Measurements from ENCODE around the gene CCDC33.

The CCDC33 gene

DNA sequence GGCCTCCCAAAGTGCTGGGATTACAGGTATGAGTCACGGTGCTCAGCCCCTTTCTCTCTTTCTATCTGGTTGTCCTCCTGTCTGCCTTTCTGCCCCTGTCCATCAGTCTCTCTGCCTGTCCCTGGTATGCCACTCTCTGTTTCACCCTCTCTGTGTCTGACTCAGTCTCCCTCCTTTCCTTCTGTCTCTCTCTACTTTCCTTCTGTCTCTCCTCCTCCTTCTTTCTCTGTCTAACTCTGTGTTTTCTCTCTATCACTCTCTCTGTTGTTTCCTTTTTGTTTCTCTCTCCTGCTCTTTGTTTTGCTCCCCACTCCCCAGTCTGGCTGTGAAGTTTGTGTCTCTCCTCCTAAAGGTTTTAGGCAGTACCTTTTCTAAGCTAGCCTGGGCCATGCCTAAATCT lies 24.5 kb upstream of the CCDC33 start:
- TF ChIP-seq JUND (IDR thresholded peaks at IDR 0.05; ENCODE audit: low read depth), result no peak
- in situ Hi-C loops (cut with HindIII; ENCODE audit: low pct_unique_long_range_greater_than_20kb, low sequenced_read_pairs), result no loop called here
- DNase-seq (ENCODE audit: low read depth in 1 of 2, low spot score in 1 of 2), result no peak

DNA sequence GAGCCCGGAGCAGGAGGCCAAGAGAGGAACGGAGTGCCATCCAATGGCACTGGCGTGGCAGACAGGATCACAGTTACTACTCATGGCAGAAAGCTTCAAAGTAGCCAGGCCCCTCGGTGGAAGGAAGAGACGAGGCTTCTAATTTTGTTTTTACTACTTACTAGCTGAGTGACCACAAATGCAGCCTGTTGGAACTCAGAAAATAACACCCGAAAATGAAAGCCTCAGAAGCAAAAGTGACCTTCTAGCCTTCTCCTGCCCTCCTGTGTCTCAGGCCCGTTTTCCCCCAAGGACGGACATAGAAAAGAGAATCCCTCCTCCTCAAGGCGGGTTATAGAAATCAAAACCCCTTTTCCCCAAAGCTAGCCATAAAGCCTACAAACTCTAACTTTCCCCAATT lies 23.6 kb upstream of the CCDC33 start:
- in situ Hi-C loops (cut with HindIII; ENCODE audit: low pct_unique_long_range_greater_than_20kb, low sequenced_read_pairs), result no loop called here
- DNase-seq (ENCODE audit: low read depth in 1 of 2, low spot score in 1 of 2), result no peak
- TF ChIP-seq JUND (IDR thresholded peaks at IDR 0.05; ENCODE audit: low read depth), result no peak

DNA sequence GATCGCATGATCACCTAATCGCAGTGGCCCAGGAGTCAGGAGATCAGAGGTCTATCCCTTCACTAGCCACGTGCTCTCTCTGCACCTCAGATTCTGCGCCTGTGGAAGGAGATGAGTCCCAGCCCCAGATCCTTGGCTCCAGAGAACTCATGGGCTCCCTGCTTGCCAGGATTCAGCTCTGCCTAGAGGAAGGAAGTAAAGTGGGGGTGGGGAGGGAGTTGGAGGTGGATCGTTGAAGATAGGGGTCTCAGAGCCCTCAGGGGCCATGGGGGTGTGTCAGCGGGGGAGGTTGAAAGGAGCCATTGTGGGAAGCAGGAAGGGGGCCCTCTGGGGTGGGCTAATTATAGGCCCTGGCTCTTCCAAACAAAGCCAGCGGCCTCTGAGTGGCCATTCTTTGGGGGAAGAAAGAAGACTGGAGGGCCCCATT lies 22.3 kb upstream of the CCDC33 start:
- no peak for DNase-seq (ENCODE audit: low read depth in 1 of 2, low spot score in 1 of 2)
- TF ChIP-seq JUND (IDR thresholded peaks at IDR 0.05; ENCODE audit: low read depth), result no peak
- in situ Hi-C loops (cut with HindIII; ENCODE audit: low pct_unique_long_range_greater_than_20kb, low sequenced_read_pairs), result no loop called here

DNA sequence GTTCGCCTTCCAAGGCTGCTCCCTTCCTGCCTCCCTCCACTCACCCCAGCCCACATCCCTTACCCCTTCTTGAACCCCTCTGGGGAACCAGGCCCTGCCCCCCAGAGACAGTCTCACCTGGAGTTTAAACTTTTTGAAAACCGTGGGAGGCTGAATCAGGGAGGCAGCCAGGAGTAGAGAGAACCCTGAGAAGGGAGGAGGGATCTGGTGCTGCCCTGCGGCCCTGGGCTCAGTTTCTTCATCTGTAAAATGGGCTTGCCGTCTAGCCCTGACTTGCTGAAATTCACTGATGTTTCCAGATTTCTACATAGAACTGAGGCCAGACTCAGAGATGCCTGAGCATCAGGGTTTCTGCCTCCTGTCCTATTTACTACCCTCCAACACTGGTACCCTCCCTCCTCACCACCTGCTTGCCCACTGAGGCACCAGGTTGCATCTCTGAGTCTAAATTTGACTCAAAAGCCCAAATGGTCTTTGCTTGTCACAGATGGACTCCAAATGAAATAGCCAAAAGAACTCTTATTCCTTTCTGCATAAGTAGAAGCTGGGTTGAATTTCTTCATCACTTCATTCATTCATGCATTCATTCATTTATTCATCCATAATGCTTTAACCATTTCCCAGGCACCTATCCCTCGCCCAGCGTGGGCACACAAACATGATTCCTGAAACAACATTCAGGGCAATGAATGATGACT lies 21.7 kb upstream of the CCDC33 start:
- DNase-seq (ENCODE audit: low read depth in 1 of 2, low spot score in 1 of 2), result no peak
- in situ Hi-C loops (cut with HindIII; ENCODE audit: low pct_unique_long_range_greater_than_20kb, low sequenced_read_pairs), result no loop called here
- TF ChIP-seq JUND (IDR thresholded peaks at IDR 0.05; ENCODE audit: low read depth), result no peak

DNA sequence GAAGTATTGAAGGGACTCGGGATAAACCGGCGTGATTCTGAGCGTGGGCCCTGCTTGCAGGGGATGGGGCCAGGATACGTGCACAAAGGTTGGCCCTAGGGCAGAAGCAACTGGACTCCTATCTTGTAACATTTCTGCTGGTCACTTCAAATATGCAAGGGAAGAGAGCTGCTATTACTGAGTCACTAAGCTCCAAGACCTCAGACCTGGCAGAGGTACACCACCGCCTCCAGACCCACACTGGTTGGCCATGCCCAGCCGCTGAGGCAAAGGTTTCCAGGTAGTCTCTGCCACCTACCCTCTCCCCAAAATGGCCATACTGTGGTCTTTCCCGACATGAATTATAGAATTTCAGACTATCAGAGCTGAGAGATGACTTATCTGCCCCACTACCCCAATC lies 20.2 kb upstream of the CCDC33 start:
- no peak for DNase-seq (ENCODE audit: low read depth in 1 of 2, low spot score in 1 of 2)
- no peak for TF ChIP-seq JUND (IDR thresholded peaks at IDR 0.05; ENCODE audit: low read depth)
- in situ Hi-C loops (cut with HindIII; ENCODE audit: low pct_unique_long_range_greater_than_20kb, low sequenced_read_pairs), result no loop called here

DNA sequence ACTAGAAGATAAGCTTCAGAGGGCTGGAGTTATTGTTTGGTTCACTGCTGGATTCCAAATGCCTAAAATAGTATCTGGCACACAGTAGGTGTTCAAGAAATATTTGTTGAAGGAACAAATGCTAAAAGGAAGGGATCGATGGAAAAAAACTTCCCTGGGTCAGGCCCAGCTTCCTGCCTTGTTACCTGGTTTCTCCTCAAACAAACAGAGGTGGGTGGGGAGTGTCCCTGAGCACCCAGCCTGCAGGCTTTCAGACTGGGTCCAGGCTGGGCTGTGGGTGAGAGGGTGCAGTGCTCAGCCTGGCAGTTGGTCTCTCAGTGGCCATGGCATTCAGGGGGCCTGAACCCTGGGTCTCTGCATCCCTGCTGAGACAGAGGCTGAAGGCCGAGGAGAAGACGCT lies 19.2 kb upstream of the CCDC33 start:
- in situ Hi-C loops (cut with HindIII; ENCODE audit: low pct_unique_long_range_greater_than_20kb, low sequenced_read_pairs), result no loop called here
- DNase-seq (ENCODE audit: low read depth in 1 of 2, low spot score in 1 of 2), result no peak
- TF ChIP-seq JUND (IDR thresholded peaks at IDR 0.05; ENCODE audit: low read depth), result no peak

DNA sequence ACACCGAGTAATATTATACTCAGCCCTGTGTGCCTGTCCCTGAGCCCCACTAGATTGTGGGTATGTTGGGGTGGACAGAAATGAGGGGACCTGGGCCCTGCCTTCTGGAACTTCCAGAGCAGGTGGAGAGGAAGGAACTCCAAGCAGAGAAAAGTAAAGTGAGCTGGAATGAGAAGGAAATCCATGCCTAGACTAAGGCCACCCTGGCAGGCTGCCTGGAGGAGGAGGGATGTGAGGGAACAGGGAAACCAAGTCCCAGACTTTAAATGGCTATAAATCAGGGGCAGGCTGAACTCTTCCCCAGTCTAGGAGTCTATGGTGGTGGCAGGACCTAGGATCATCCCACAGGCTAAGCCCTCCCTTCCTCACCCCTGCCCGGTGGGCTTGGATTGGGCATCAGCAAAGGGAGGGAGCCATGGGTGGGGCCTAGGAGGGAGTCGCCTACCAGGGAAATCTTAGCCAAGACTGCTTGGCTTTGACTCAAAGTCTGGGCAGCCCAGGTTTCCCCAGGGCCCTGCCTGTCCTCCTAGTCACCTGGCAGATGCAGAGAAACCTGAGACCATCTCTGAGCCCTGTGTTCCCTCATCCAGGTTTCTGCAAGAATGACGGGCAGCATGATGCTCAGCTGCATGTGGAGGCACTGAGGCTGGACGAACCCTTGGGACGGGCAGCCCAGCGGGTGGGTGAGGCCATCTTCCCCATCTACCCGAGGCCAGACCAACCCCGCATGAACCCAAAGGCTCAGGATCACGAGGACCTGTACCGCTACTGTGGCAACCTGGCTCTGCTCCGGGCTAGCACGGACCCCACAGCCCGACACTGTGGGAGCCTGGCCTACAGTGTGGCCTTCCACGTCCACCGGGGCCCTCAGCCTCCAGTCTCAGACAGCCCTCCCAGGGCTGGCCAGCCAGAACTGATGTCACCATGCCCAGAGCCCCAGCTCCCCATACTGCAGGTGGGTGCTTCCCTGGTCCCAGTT lies 17.9 kb upstream of the CCDC33 start:
- in situ Hi-C loops (cut with HindIII; ENCODE audit: low pct_unique_long_range_greater_than_20kb, low sequenced_read_pairs), result no loop called here
- no peak for TF ChIP-seq JUND (IDR thresholded peaks at IDR 0.05; ENCODE audit: low read depth)

DNA sequence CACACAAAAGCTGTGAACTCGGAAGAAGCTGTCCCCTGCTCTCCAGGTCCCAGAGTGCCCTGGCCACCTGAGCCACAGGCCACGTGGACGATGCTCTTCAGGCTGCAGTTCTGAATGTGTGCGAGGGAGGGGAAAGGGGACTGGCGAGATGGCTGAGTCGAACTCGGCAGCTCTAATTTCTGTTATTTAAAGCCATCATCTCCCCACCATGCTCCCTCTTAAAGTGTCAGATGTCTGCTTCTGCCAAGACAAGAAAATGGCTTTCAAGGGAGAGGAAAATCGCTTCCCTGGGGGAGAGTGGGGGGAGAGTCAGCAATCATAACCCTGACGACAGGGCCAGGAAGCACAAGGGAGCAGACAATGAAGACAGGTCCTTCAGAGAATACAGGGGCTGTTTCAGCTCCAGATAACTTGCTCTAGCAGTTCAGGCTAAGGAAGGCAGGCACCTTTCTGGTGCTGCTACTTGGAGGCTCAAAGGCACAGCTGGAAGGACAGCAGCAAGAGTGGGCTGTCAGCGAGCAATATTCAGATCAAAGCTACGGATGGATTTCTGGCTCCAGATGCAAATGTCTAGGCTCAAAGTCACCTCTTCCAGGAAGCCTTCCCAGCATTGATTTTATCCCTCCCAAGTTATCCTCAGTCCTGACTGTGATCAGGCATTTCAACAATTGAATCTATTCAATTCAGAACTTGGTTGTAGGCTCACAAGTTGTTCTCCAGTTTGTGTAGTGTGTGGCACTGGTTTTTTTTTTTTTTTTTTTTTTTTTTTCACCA lies 15.5 kb upstream of the CCDC33 start:
- in situ Hi-C loops (cut with HindIII; ENCODE audit: low pct_unique_long_range_greater_than_20kb, low sequenced_read_pairs), result no loop called here
- TF ChIP-seq JUND (IDR thresholded peaks at IDR 0.05; ENCODE audit: low read depth), result no peak
- no peak for DNase-seq (ENCODE audit: low read depth in 1 of 2, low spot score in 1 of 2)

More for the DNA sequence above, 17.9 kb upstream of the CCDC33 start:
- peak in 1 of 2 experiments; percentile 24 for DNase-seq (ENCODE audit: low read depth in 1 of 2, low spot score in 1 of 2)

DNA sequence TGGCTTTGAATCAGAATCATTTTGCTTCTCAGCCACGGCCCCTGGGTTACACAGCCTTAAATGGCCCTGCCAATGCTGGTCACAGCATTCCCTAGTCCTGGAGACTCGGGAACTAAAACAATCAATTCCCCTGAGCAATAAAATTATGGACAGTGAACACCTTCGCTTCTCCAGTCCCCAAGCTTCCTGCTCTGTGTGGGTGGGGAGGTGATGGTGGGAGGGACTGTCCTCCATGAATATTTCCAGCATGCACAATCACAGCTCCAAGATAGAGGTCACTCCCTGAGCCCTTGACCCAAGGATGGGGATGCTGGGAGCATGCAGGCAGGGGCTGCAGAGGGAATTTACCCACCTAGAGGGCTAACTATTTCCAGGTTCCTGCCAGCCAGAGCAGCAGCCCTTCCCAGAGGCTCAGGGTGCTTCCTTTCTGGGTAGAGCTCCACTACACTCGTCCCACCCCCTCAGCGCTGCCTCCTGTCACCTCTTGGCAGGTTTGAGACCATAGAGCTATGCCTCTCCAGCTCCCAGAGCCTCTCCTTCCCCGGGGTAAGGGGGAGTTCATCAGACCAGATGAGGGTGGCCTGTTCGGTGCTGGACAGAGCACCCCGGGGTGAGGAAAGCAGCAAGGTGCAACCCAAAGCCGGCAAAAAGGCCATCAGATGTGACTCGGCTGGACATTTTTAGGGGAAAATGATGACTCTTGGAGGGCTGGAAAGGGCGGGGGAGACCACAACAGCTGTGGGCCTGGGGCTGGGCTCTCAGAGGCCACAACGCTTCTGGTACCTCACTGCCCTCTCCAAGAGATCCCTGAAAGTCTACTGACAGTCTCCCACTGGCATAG lies 14.5 kb upstream of the CCDC33 start:
- in situ Hi-C loops (cut with HindIII; ENCODE audit: low pct_unique_long_range_greater_than_20kb, low sequenced_read_pairs), result no loop called here
- DNase-seq (ENCODE audit: low read depth in 1 of 2, low spot score in 1 of 2), result no peak
- TF ChIP-seq JUND (IDR thresholded peaks at IDR 0.05; ENCODE audit: low read depth), result no peak

DNA sequence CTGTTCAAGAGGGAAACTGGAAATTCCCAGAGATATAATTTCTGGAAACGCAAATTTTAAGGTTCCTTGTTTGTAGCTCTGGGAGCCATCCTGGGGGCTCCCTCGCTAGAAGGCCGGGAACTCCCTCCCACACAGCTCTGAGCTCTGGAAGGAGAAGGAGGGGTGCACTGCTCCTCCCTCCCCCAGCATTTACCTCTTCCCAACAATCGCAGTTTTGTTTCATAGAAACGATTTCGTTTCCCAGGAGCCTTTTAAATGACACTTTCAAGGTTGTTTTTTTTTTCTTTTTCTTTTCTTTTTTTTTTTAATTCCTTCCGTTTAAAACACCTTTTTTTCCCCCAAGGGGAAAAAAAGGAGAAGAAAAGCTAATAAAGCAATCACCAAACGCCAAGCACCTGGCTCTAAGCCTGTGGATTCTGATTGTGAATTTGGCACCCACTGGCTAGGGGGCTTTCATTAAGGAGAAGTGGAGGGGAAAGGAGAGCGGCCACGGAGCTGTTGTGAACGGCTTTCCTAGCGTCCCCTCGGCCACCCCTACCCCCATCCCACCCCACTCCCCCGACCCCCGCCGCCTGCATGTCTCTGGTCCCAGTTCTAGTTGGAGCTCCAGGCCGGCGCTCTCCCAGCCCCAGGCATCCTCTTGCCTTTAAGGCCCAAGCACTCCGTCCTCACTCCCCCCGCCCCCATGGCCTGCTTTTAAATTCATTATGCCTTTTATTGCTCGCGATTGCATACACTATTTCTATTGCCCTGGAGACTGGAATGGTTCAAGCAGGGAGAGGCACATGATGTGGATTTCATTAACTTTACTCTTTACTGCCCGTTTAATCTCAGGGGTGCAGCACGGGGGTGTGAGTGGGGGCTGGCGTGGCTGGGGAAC lies 13.6 kb upstream of the CCDC33 start:
- DNase-seq (ENCODE audit: low read depth in 1 of 2, low spot score in 1 of 2), result no peak
- TF ChIP-seq JUND (IDR thresholded peaks at IDR 0.05; ENCODE audit: low read depth), result no peak
- in situ Hi-C loops (cut with HindIII; ENCODE audit: low pct_unique_long_range_greater_than_20kb, low sequenced_read_pairs), result no loop called here

DNA sequence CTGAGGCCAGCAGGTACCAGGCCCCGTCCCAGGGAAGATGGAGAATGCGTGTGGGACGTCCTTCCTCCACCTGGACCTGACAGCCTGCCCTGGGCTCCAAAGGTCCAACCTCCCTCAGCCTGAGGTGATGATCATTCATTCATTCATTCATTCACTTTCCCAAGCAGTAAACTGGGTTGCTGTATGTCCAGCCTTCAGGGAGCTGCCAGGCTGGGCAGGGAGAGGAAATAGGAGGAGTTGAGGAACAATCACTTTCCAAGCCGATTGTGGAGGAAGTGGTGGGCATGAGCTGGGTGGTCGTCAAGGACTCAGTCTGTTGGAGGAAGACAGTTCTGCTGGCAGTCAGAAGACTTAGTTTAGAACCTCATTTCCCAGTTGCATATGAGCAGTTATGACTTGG lies 10.2 kb upstream of the CCDC33 start:
- DNase-seq (ENCODE audit: low read depth in 1 of 2, low spot score in 1 of 2), result no peak
- TF ChIP-seq JUND (IDR thresholded peaks at IDR 0.05; ENCODE audit: low read depth), result no peak
- in situ Hi-C loops (cut with HindIII; ENCODE audit: low pct_unique_long_range_greater_than_20kb, low sequenced_read_pairs), result no loop called here

All from T47D (cell line).